IMR-90 (cell line): ENCODE results near the gene TRABD. TPM values are rescaled to one million over a fixed set of nuclear protein-coding genes. Genes with fewer than 3 reads are reported as not detected.

Source experiments
- ATAC-seq: fragments of 200-7000 bp; cut with Tn5 transposase; 2 replicates; pipeline ENCODE4 v1.9.1; 2020; ENCODE audit warnings: low read depth, mild to moderate bottlenecking, moderate library complexity
- BruUV-seq: library from RNA; stranded (reverse); fragments of 400-500 nt; replicated peaks from 2 replicates; lab custom pipeline; 2021; lab: Mats Ljungman, UMichigan
- CTCF ChIA-PET: fragments of 300-600 bp; formaldehyde crosslinking; extraction: SDS; loops from one replicate; lab custom pipeline; 2021; ENCODE audit warnings: antibody characterized with exemption; lab: Yijun Ruan, JAX
- POLR2A ChIA-PET: fragments of 300-600 bp; sonication (Branson Sonifier 250); formaldehyde crosslinking; loops from one replicate; lab custom pipeline; 2022; ENCODE audit warnings: antibody characterized with exemption; ENCODE audit not compliant: unreplicated experiment; lab: Charles Lee
- DNase-seq: peaks from one replicate; pipeline ENCODE4 v3.0.0; 2013
- H2AFZ ChIP-seq: replicated peaks from 2 replicates; pipeline ENCODE3; 2013; ENCODE audit warnings: low read length, mild to moderate bottlenecking; ENCODE audit not compliant: poor library complexity
- H2AK5ac ChIP-seq: 2 replicates; pipeline ENCODE4 v1.6.1; 2013; ENCODE audit warnings: low read depth, low read length, inconsistent platforms
- H2AK9ac ChIP-seq: replicated peaks from 2 replicates; pipeline ENCODE3; 2013; ENCODE audit warnings: mild to moderate bottlenecking, low read depth, low read length, moderate library complexity; ENCODE audit not compliant: poor library complexity
- H2BK120ac ChIP-seq: 2 replicates; pipeline ENCODE4 v1.6.1; 2013; ENCODE audit warnings: low read depth, low read length, inconsistent platforms
- H2BK15ac ChIP-seq: 3 replicates; pipeline ENCODE4 v1.6.1; 2013; ENCODE audit warnings: low read depth, low read length, inconsistent platforms
- H2BK20ac ChIP-seq: 2 replicates; pipeline ENCODE4 v1.6.1; 2013; ENCODE audit warnings: low read depth, mild to moderate bottlenecking, inconsistent platforms, low read length, moderate library complexity
- H2BK5ac ChIP-seq: 2 replicates; pipeline ENCODE4 v1.6.1; 2013; ENCODE audit warnings: mild to moderate bottlenecking, low read depth, low read length, inconsistent platforms; ENCODE audit not compliant: poor library complexity, severe bottlenecking
- H3K14ac ChIP-seq: replicated peaks from 2 replicates; pipeline ENCODE4 v1.6.1; 2013; ENCODE audit warnings: low read depth, low read length, inconsistent platforms
- H3K18ac ChIP-seq: 2 replicates; pipeline ENCODE4 v1.6.1; 2013; ENCODE audit warnings: low read depth, low read length, control low read depth
- H3K23ac ChIP-seq: 2 replicates; pipeline ENCODE4 v1.6.1; 2013; ENCODE audit warnings: low read depth, low read length, inconsistent platforms
- H3K27ac ChIP-seq: 2 replicates; pipeline ENCODE4 v1.5.1; 2013; ENCODE audit warnings: mild to moderate bottlenecking, control low read depth, low read length; ENCODE audit not compliant: insufficient read depth
- H3K27me3 ChIP-seq: 2 replicates; pipeline ENCODE4 v1.6.1; 2013; ENCODE audit warnings: low read length; ENCODE audit not compliant: control insufficient read depth, insufficient read depth
- H3K36me3 ChIP-seq: 2 replicates; pipeline ENCODE4 v1.6.1; 2013; ENCODE audit warnings: low read length, mixed read lengths; ENCODE audit not compliant: control insufficient read depth, insufficient read depth
- H3K4ac ChIP-seq: 2 replicates; pipeline ENCODE4 v1.6.1; 2013; ENCODE audit warnings: low read depth, low read length, inconsistent platforms
- H3K4me1 ChIP-seq: 2 replicates; pipeline ENCODE4 v1.6.1; 2013; ENCODE audit warnings: low read length, mixed read lengths; ENCODE audit not compliant: control insufficient read depth, insufficient read depth
- H3K4me2 ChIP-seq: 2 replicates; pipeline ENCODE4 v1.6.1; 2013; ENCODE audit warnings: low read depth, mild to moderate bottlenecking, control low read depth, low read length, moderate library complexity
- H3K4me3 ChIP-seq: 2 replicates; pipeline ENCODE4 v1.5.1; 2013; ENCODE audit warnings: low read depth, mild to moderate bottlenecking, control low read depth, low read length, moderate library complexity; ENCODE audit not compliant: insufficient read depth
- H3K56ac ChIP-seq: 2 replicates; pipeline ENCODE4 v1.6.1; 2013; ENCODE audit warnings: low read length, inconsistent platforms; ENCODE audit not compliant: insufficient read depth; ENCODE audit errors: extremely low read depth
- H3K79me1 ChIP-seq, 2 experiments: 2 replicates each; pipeline ENCODE4 v1.6.1; 2013; ENCODE audit warnings: low read length in 2 of 2, inconsistent platforms in 1 of 2, low read depth in 1 of 2
- H3K9ac ChIP-seq: 2 replicates; pipeline ENCODE4 v1.6.1; 2013; ENCODE audit warnings: low read depth, low read length, control low read depth
- H3K9me1 ChIP-seq: 2 replicates; pipeline ENCODE4 v1.6.1; 2013; ENCODE audit warnings: low read length, inconsistent platforms; ENCODE audit not compliant: insufficient read depth
- H3K9me3 ChIP-seq: 2 replicates; pipeline ENCODE4 v1.6.1; 2013; ENCODE audit warnings: low read length; ENCODE audit not compliant: control insufficient read depth, insufficient read depth
- H4K20me1 ChIP-seq: 2 replicates; pipeline ENCODE4 v1.6.1; 2013; ENCODE audit warnings: low read length, inconsistent platforms; ENCODE audit not compliant: insufficient read depth
- H4K5ac ChIP-seq: 2 replicates; pipeline ENCODE4 v1.6.1; 2013; ENCODE audit warnings: mild to moderate bottlenecking, low read depth, low read length, control low read depth
- H4K8ac ChIP-seq, 2 experiments: 2 replicates each; pipeline ENCODE4 v1.6.1; 2013; ENCODE audit warnings: low read depth in 2 of 2, low read length in 2 of 2, control low read depth in 1 of 2, inconsistent platforms in 1 of 2
- H4K91ac ChIP-seq: 2 replicates; pipeline ENCODE4 v1.6.1; 2013; ENCODE audit warnings: low read depth, low read length, inconsistent platforms; ENCODE audit not compliant: insufficient read depth
- CHD1 ChIP-seq: IDR thresholded peaks from 2 replicates; pipeline ENCODE4 v1.6.1; 2012; ENCODE audit warnings: low read depth, low read length, improper control_type of control experiment
- FOS ChIP-seq: fragments of 150-350 bp; IDR thresholded peaks from 2 replicates; pipeline ENCODE4 v1.6.1; 2016; ENCODE audit warnings: low read depth, low read length
- MAZ ChIP-seq: IDR thresholded peaks from 2 replicates; pipeline ENCODE4 v1.6.1; 2012; ENCODE audit warnings: low read depth, mild to moderate bottlenecking, low read length, improper control_type of control experiment, moderate library complexity, borderline replicate concordance
- MXI1 ChIP-seq: IDR thresholded peaks from 2 replicates; pipeline ENCODE4 v1.6.1; 2012; ENCODE audit warnings: low read depth, mild to moderate bottlenecking, low read length, moderate library complexity, borderline replicate concordance
- SMC3 ChIP-seq: fragments of 150-350 bp; IDR thresholded peaks from 2 replicates; pipeline ENCODE4 v1.6.1; 2016; ENCODE audit warnings: low read depth, mild to moderate bottlenecking, antibody characterized with exemption, low read length, moderate library complexity
- USF2 ChIP-seq: fragments of 150-350 bp; IDR thresholded peaks from 2 replicates; pipeline ENCODE4 v1.6.1; 2017; ENCODE audit warnings: mild to moderate bottlenecking, antibody characterized with exemption, low read length, low read depth
- WGBS, 2 experiments: methylation state at CpG; one replicate each; pipeline versions ENCODE4 v1.1.5 to v1.1.7; 2013; ENCODE audit warnings: missing lambda C conversion rate in 2 of 2; ENCODE audit not compliant: insufficient read length in 1 of 2; ENCODE audit errors: extremely low coverage in 2 of 2; 5-methylcytosine and 5-hydroxymethylcytosine counted together
- dilution Hi-C: fragments of 300-500 bp; cut with HindIII; formaldehyde crosslinking; loops from one replicate; pipeline ENCODE4 v1.14.3; 2018; ENCODE audit warnings: low sequenced_read_pairs; ENCODE audit not compliant: unreplicated experiment
- in situ Hi-C: fragments of 300-500 bp; cut with MboI; formaldehyde crosslinking; loops from 3 replicates; pipeline ENCODE4 v1.14.3; 2019; ENCODE audit warnings: low sequenced_read_pairs, inconsistent platforms, mixed read lengths
- intact Hi-C: fragments of 100-400 bp; cut with micrococcal nuclease; formaldehyde crosslinking; loops from 2 replicates; pipeline ENCODE4 v1.10.0; 2022
- polyA plus RNA-seq, 3 experiments: library from polyadenylated mRNA; depleted of rRNA; stranded (reverse); fragments of >200 nt; gene quantifications; 2 replicates each; pipeline ENCODE4 v1.2.3, GENCODE V29; 2012; ENCODE audit warnings: low replicate concordance in 1 of 3
- total RNA-seq: library from RNA; depleted of rRNA; stranded (reverse); fragments of >200 nt; gene quantifications from 2 replicates; pipeline ENCODE4 v1.2.3, GENCODE V29; 2012
- TF ChIP-seq, protein P1 (sequence below): conservative IDR thresholded peaks from 2 replicates; pipeline ENCODE4 v1.5.1; 2012; ENCODE audit warnings: mild to moderate bottlenecking, low read depth, low read length, improper control_type of control experiment

TRABD gene
- total and polyA plus RNA-seq, 2 of the 4 experiments (the other 2 are of a cell fraction) = 13.4 to 42.7 TPM

DNA sequence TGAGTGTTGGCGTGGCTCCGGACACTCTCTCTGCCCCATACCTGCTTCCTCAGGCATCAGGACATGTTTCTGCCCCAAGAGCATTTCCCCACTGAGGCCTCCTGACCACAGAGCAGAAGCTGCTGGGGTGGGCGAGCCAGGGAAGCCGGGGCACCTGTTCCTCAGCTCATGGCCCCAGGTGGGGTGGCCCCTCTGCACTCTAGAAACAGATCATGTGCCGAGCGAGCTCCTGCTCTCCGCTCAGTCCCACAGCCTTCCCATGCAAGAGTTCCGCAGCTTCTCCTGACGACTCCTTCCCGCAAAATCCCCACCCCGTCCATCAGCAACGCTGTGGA, 37.6 kb upstream of the TRABD start:
- Histone ChIP-seq H2AK9ac (no peak overlapping the region), H3K23ac (no peak overlapping the region), H3K18ac (no peak overlapping the region), H4K8ac (no peak overlapping the region), H3K4me2 (no peak overlapping the region), H2BK120ac (no peak overlapping the region), H3K4me1 (peaks cover 6% of the 10 kb centered on the region), H3K9ac (no peak overlapping the region), H3K36me3 (peaks cover 10% of the 10 kb centered on the region; the same call in 1 of the 2 replicates), H2BK5ac (no peak overlapping the region), H3K27me3 (peaks cover 3% of the 10 kb centered on the region), H4K20me1 (peaks cover 3% of the 10 kb centered on the region), H3K4ac (no peak overlapping the region), H2BK20ac (no peak overlapping the region), H3K9me3 (no peaks in the 10 kb centered on the region), H3K79me1 (no peaks in the 10 kb centered on the region), H2AFZ (no peak overlapping the region), H3K56ac (no peak overlapping the region), H4K5ac (no peak overlapping the region), H3K4me3 (no peak overlapping the region), H3K27ac (no peak overlapping the region), H4K91ac (no peak overlapping the region), H2AK5ac (no peak overlapping the region), H2BK15ac (no peak overlapping the region), H3K14ac (no peak overlapping the region), H3K9me1 (no peaks in the 10 kb centered on the region)
- dilution Hi-C loops (no loop called here), intact Hi-C loops (no loop called here), in situ Hi-C loops (loop anchor here (5.0 kb wide), 1 partner anchor 64 kb away; no protein-coding TSS in a partner anchor)
- ATAC-seq (no peak), DNase-seq (no peak)
- no TSS peak for BruUV-seq
- ChIA-PET POLR2A (no interaction called here), CTCF (no interaction called here)
- TF ChIP-seq FOS (no peak), CHD1 (no peak), MXI1 (no peak), SMC3 (no peak), USF2 (no peak), MAZ (no peak)
- TF ChIP-seq, protein P1, sequence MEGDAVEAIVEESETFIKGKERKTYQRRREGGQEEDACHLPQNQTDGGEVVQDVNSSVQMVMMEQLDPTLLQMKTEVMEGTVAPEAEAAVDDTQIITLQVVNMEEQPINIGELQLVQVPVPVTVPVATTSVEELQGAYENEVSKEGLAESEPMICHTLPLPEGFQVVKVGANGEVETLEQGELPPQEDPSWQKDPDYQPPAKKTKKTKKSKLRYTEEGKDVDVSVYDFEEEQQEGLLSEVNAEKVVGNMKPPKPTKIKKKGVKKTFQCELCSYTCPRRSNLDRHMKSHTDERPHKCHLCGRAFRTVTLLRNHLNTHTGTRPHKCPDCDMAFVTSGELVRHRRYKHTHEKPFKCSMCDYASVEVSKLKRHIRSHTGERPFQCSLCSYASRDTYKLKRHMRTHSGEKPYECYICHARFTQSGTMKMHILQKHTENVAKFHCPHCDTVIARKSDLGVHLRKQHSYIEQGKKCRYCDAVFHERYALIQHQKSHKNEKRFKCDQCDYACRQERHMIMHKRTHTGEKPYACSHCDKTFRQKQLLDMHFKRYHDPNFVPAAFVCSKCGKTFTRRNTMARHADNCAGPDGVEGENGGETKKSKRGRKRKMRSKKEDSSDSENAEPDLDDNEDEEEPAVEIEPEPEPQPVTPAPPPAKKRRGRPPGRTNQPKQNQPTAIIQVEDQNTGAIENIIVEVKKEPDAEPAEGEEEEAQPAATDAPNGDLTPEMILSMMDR = no peak
- WGBS, 2 experiments = 96% methylated on average over 9 of the region's 12 CpGs; no CpG with 5 or more reads in 1 of the 2 experiments
